Measurements from ENCODE around the gene HS6ST3.
A peak's percentile ranks its signal among the peaks of the same experiment; 100 is the strongest.
"Not testable (repeated sequence)": the region's sequence is repeated elsewhere in the genome, so short reads cannot be mapped to it uniquely, and the experiment has no call there.

HS6ST3 gene

GRCh38 chr13:96089749-96090239 is at the start of gene HS6ST3:
HS6ST3 (plus strand) TSS chr13:96090107.
- peak; percentile 52 for DNase-seq (ENCODE audit: low spot score)

- DNase-seq (ENCODE audit: low spot score): no peak
These were observed 48.4 kb upstream of the HS6ST3 start for GRCh38 chr13:96041326-96042110.

GRCh38 chr13:96044238-96044637 is 45.7 kb upstream of the HS6ST3 start:
- DNase-seq (ENCODE audit: low spot score): no peak

GRCh38 chr13:96046449-96047126 is 43.3 kb upstream of the HS6ST3 start:
- DNase-seq (ENCODE audit: low spot score): not testable (repeated sequence)

GRCh38 chr13:96050955-96051354 is 39.0 kb upstream of the HS6ST3 start:
- DNase-seq (ENCODE audit: low spot score): not testable (repeated sequence)

GRCh38 chr13:96051491-96051890 is 38.4 kb upstream of the HS6ST3 start:
- DNase-seq (ENCODE audit: low spot score): not testable (repeated sequence)

GRCh38 chr13:96051946-96052345 is 38.0 kb upstream of the HS6ST3 start:
- DNase-seq (ENCODE audit: low spot score): not testable (repeated sequence)

GRCh38 chr13:96052656-96053002 is 37.3 kb upstream of the HS6ST3 start:
- peak; percentile 21 for DNase-seq (ENCODE audit: low spot score)

- peak; percentile 92 for DNase-seq (ENCODE audit: low spot score)
These were observed 36.8 kb upstream of the HS6ST3 start, which contains the start of gene UGGT2 for GRCh38 chr13:96053003-96053703. UGGT2 (minus strand) TSS chr13:96053401; CDS start chr13:96053312, 89 bp downstream.

GRCh38 chr13:96065849-96066248 is 24.1 kb upstream of the HS6ST3 start:
- DNase-seq (ENCODE audit: low spot score): no peak

GRCh38 chr13:96068729-96069128 is 21.2 kb upstream of the HS6ST3 start:
- no peak for DNase-seq (ENCODE audit: low spot score)

GRCh38 chr13:96071504-96071903 is 18.4 kb upstream of the HS6ST3 start:
- DNase-seq (ENCODE audit: low spot score): no peak

- no peak for DNase-seq (ENCODE audit: low spot score)
These were observed 17.5 kb upstream of the HS6ST3 start for GRCh38 chr13:96072392-96072791.

GRCh38 chr13:96075953-96076543 is 13.9 kb upstream of the HS6ST3 start:
- no peak for DNase-seq (ENCODE audit: low spot score)

GRCh38 chr13:96080676-96081075 is 9.2 kb upstream of the HS6ST3 start:
- no peak for DNase-seq (ENCODE audit: low spot score)

- no peak for DNase-seq (ENCODE audit: low spot score)
These were observed 8.0 kb upstream of the HS6ST3 start for GRCh38 chr13:96081888-96082287.

- DNase-seq (ENCODE audit: low spot score): no peak
These were observed 7.3 kb upstream of the HS6ST3 start for GRCh38 chr13:96082640-96083039.

GRCh38 chr13:96086736-96087135 is 3.2 kb upstream of the HS6ST3 start:
- no peak for DNase-seq (ENCODE audit: low spot score)

- no peak for DNase-seq (ENCODE audit: low spot score)
These were observed 768 bp upstream of the HS6ST3 start for GRCh38 chr13:96089139-96089538.

GRCh38 chr13:96090240-96091101 is 564 bp downstream of the HS6ST3 start:
- no peak for DNase-seq (ENCODE audit: low spot score)

All from Ammon's horn (tissue), 1 donor.